Measurements from ENCODE around the gene GAS2L1. TPM values are rescaled to one million over a fixed set of nuclear protein-coding genes. Genes with fewer than 3 reads are reported as not detected.

The GAS2L1 gene
- total RNA-seq, 2 experiments from 2014 or later: not detected

DNA sequence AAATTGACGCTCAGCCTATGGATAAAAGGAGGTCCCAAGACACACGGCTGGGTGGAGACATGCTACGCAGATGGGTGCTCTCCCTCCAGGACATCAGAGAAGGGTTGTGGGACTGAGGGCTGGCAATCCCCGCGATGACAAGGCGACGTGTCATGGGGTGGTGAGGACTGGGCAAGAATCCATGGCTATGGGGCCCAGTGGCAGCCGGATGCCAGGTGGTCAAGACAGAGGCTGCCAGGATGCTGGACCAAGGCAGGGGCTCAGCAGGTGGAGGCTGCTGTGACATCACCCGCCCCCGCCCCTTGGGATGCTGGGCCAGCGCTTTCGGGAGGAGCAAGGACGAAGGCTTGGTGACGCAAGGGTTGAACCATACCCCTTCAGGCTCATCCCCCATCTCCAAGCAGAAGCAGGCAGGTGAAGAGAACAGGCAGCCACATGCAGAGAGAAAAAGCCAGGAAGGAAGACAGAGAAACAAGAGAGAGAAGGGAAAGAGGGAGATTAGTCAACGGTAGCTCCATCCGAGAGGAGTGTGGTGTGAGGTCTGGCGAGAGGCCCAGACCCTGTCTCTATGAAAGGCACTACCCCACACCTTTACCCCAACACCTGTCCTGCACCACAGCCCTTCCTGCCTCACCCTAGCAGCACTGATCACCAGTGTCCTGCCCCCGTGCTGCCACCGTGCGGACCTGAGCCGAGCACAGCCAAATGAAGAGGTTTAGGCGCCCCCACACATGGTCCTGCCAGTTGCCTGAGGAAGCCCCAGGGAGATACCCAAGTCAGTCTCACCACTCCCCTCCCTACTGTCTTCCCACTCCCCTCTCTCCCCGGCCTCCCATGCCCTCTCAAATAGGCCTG is 33.2 kb downstream of the GAS2L1 start:
- ChIA-PET CTCF (ENCODE audit: unreplicated experiment) (no interaction called here), POLR2A (no interaction called here)
- peaks cover 99% of the 10 kb centered on the region for H3K36me3 ChIP-seq (ENCODE audit: insufficient read depth, low read length)
- DNase-seq (ENCODE audit: low spot score): no peak
- no peak overlapping the region for H2AFZ ChIP-seq (ENCODE audit: low read length)
- no peaks in the 10 kb centered on the region for H3K4me1 ChIP-seq (ENCODE audit: insufficient read depth, low read length, poor library complexity, severe bottlenecking)
- no peak for TF ChIP-seq EZH2phosphoT487 (IDR thresholded peaks at IDR 0.05; ENCODE audit: borderline replicate concordance, low read depth, low read length)
- TF ChIP-seq, protein P1, sequence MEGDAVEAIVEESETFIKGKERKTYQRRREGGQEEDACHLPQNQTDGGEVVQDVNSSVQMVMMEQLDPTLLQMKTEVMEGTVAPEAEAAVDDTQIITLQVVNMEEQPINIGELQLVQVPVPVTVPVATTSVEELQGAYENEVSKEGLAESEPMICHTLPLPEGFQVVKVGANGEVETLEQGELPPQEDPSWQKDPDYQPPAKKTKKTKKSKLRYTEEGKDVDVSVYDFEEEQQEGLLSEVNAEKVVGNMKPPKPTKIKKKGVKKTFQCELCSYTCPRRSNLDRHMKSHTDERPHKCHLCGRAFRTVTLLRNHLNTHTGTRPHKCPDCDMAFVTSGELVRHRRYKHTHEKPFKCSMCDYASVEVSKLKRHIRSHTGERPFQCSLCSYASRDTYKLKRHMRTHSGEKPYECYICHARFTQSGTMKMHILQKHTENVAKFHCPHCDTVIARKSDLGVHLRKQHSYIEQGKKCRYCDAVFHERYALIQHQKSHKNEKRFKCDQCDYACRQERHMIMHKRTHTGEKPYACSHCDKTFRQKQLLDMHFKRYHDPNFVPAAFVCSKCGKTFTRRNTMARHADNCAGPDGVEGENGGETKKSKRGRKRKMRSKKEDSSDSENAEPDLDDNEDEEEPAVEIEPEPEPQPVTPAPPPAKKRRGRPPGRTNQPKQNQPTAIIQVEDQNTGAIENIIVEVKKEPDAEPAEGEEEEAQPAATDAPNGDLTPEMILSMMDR (conservative IDR thresholded peaks at IDR 0.05; ENCODE audit: low read length): no peak
- no peaks in the 10 kb centered on the region for H3K9me2 ChIP-seq (ENCODE audit: insufficient read depth, low read length)
- no peak overlapping the region for H3K4me2 ChIP-seq (ENCODE audit: low read length)
- BruUV-seq (replicated peaks): no TSS peak
- H4K20me1 ChIP-seq (ENCODE audit: insufficient read depth, low read length): no peaks in the 10 kb centered on the region; the same call in 1 of the 2 replicates
- no peaks in the 10 kb centered on the region for H3K79me2 ChIP-seq (ENCODE audit: insufficient read depth, low read depth, low read length)
- no peak overlapping the region for H3K4me3 ChIP-seq (ENCODE audit: low read depth, low read length, poor library complexity, severe bottlenecking)
- no peak overlapping the region for H3K27ac ChIP-seq (ENCODE audit: low read depth, low read length, poor library complexity, severe bottlenecking)
- intact Hi-C loops (cut with micrococcal nuclease; ENCODE audit: unreplicated experiment): no loop called here
- no peaks in the 10 kb centered on the region for H3K9me3 ChIP-seq (ENCODE audit: low read length)

DNA sequence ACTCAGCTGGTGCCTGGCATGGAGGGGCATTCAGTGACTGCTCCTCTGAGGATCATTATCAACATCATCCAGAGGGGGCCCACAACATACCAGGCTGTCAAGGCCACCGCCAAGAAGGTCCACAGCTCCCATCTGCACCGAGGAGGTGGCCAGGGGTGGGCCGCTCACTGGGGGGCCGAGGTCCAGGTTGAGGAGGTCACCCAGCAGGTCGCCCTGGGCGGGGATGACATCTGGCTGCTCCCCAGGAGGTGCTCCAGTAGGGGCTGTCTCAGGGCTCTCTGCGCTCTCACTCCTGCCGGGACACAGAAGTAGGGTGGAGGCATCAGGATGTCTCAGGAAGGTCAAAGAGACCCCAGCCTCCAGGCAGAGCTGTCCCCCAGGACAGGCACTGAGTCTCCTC is 34.1 kb downstream of the GAS2L1 start:
- H3K4me3 ChIP-seq (ENCODE audit: low read depth, low read length, poor library complexity, severe bottlenecking): no peak overlapping the region
- intact Hi-C loops (cut with micrococcal nuclease; ENCODE audit: unreplicated experiment): no loop called here
- no TSS peak for BruUV-seq (replicated peaks)
- peaks cover 99% of the 10 kb centered on the region for H3K36me3 ChIP-seq (ENCODE audit: insufficient read depth, low read length)
- no peak overlapping the region for H3K4me2 ChIP-seq (ENCODE audit: low read length)
- CTCF ChIA-PET (ENCODE audit: unreplicated experiment): no interaction called here
- no peak for TF ChIP-seq EZH2phosphoT487 (IDR thresholded peaks at IDR 0.05; ENCODE audit: borderline replicate concordance, low read depth, low read length)
- TF ChIP-seq, protein P1 (conservative IDR thresholded peaks at IDR 0.05; ENCODE audit: low read length): no peak
- H3K9me3 ChIP-seq (ENCODE audit: low read length): no peaks in the 10 kb centered on the region
- POLR2A ChIA-PET: no interaction called here
- no peaks in the 10 kb centered on the region for H3K79me2 ChIP-seq (ENCODE audit: insufficient read depth, low read depth, low read length)
- DNase-seq (ENCODE audit: low spot score): no peak
- H3K4me1 ChIP-seq (ENCODE audit: insufficient read depth, low read length, poor library complexity, severe bottlenecking): no peaks in the 10 kb centered on the region
- no peak overlapping the region for H2AFZ ChIP-seq (ENCODE audit: low read length)
- H3K9me2 ChIP-seq (ENCODE audit: insufficient read depth, low read length): no peaks in the 10 kb centered on the region
- no peaks in the 10 kb centered on the region; the same call in 1 of the 2 replicates for H4K20me1 ChIP-seq (ENCODE audit: insufficient read depth, low read length)
- H3K27ac ChIP-seq (ENCODE audit: low read depth, low read length, poor library complexity, severe bottlenecking): no peak overlapping the region

All from OCI-LY7 (cell line).